Umbilical cord (tissue), 2 donors: ENCODE results near the gene ARHGAP29. TPM values are rescaled to one million over a fixed set of nuclear protein-coding genes. Genes with fewer than 3 reads are reported as not detected.
"Not testable (repeated sequence)": the region's sequence is repeated elsewhere in the genome, so short reads cannot be mapped to it uniquely, and the experiment has no call there.

ENCODE experiments used
- DNase-seq: peaks from one replicate; pipeline ENCODE4 v3.0.0-alpha.2; 2015; ENCODE audit warnings: low spot score
- total RNA-seq: library from RNA; depleted of rRNA; stranded (reverse); fragments of >200 nt; gene quantifications from one replicate; pipeline ENCODE4 v1.2.3, GENCODE V29; 2014; ENCODE audit warnings: low replicate concordance; ENCODE audit not compliant: insufficient read depth

Gene ARHGAP29
- total RNA-seq, 1 donor from 2014 or later, result 41.7 TPM

GRCh38 chr1:94180650-94181049 lies 56.7 kb downstream of the ARHGAP29 start:
- no peak for DNase-seq

- DNase-seq, result no peak
These were observed 58.5 kb downstream of the ARHGAP29 start for GRCh38 chr1:94178901-94179300.

- DNase-seq, result no peak
These were observed 68.3 kb downstream of the ARHGAP29 start for GRCh38 chr1:94169126-94169525.

- no peak for DNase-seq
These were observed 71.5 kb downstream of the ARHGAP29 start for GRCh38 chr1:94165843-94166242.

- DNase-seq, result not testable (repeated sequence)
These were observed 72.5 kb downstream of the ARHGAP29 start for GRCh38 chr1:94164885-94165284.

GRCh38 chr1:94164121-94164520 lies 73.3 kb downstream of the ARHGAP29 start:
- not testable (repeated sequence) for DNase-seq

GRCh38 chr1:94163249-94163648 lies 74.1 kb downstream of the ARHGAP29 start:
- not testable (repeated sequence) for DNase-seq

GRCh38 chr1:94160811-94161210 lies 76.6 kb downstream of the ARHGAP29 start:
- peak; percentile 67 for DNase-seq

- peak; percentile 93 for DNase-seq
These were observed 81.2 kb downstream of the ARHGAP29 start for GRCh38 chr1:94156096-94156625.

- DNase-seq, result no peak
These were observed 82.4 kb downstream of the ARHGAP29 start for GRCh38 chr1:94154989-94155388.

GRCh38 chr1:94153133-94153532 lies 84.3 kb downstream of the ARHGAP29 start:
- no peak for DNase-seq

- DNase-seq, result not testable (repeated sequence)
These were observed 88.2 kb downstream of the ARHGAP29 start for GRCh38 chr1:94149166-94149565.

GRCh38 chr1:94146273-94146672 lies 91.1 kb downstream of the ARHGAP29 start:
- DNase-seq, result no peak

- no peak for DNase-seq
These were observed 92.5 kb downstream of the ARHGAP29 start for GRCh38 chr1:94144836-94145235.

GRCh38 chr1:94143809-94144176 lies 93.6 kb downstream of the ARHGAP29 start:
- no peak for DNase-seq

- no peak for DNase-seq
These were observed 94.1 kb downstream of the ARHGAP29 start for GRCh38 chr1:94143173-94143808.

- DNase-seq, result no peak
These were observed 94.8 kb downstream of the ARHGAP29 start for GRCh38 chr1:94142583-94142982.

- no peak for DNase-seq
These were observed 95.4 kb downstream of the ARHGAP29 start for GRCh38 chr1:94142022-94142421.

- DNase-seq, result peak; percentile 94
These were observed 105.3 kb downstream of the ARHGAP29 start for GRCh38 chr1:94132111-94132510.

GRCh38 chr1:94130851-94131595 lies 106.4 kb downstream of the ARHGAP29 start:
- DNase-seq, result no peak

- no peak for DNase-seq
These were observed 110.7 kb downstream of the ARHGAP29 start for GRCh38 chr1:94126651-94127050.

- DNase-seq, result no peak
These were observed 111.6 kb downstream of the ARHGAP29 start for GRCh38 chr1:94125551-94126514.
